Erythroblast (primary cell): ENCODE results near the gene IL12RB2.
A peak's percentile ranks its signal among the peaks of the same experiment; 100 is the strongest.

Experiments
- DNase-seq, 2 experiments: peaks; one replicate each; lab custom pipeline; 2025; lab: John Stamatoyannopoulos, UW
- GATA1 ChIP-seq: IDR thresholded peaks from 2 replicates; pipeline ENCODE4 v1.6.1; 2011; ENCODE audit warnings: low read depth, mild to moderate bottlenecking, control low read depth, low read length, moderate library complexity
- POLR2A ChIP-seq: IDR thresholded peaks from 2 replicates; pipeline ENCODE4 v1.6.1; 2011; ENCODE audit warnings: mild to moderate bottlenecking, low read length

IL12RB2 gene, protein sequence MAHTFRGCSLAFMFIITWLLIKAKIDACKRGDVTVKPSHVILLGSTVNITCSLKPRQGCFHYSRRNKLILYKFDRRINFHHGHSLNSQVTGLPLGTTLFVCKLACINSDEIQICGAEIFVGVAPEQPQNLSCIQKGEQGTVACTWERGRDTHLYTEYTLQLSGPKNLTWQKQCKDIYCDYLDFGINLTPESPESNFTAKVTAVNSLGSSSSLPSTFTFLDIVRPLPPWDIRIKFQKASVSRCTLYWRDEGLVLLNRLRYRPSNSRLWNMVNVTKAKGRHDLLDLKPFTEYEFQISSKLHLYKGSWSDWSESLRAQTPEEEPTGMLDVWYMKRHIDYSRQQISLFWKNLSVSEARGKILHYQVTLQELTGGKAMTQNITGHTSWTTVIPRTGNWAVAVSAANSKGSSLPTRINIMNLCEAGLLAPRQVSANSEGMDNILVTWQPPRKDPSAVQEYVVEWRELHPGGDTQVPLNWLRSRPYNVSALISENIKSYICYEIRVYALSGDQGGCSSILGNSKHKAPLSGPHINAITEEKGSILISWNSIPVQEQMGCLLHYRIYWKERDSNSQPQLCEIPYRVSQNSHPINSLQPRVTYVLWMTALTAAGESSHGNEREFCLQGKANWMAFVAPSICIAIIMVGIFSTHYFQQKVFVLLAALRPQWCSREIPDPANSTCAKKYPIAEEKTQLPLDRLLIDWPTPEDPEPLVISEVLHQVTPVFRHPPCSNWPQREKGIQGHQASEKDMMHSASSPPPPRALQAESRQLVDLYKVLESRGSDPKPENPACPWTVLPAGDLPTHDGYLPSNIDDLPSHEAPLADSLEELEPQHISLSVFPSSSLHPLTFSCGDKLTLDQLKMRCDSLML

GRCh38 chr1:67307251-67308060, at the start of gene IL12RB2:
TSS of gene IL12RB2 (plus strand) at chr1:67307873. CDS start at chr1:67320369, 12,496 bp downstream.
- DNase-seq: peak; percentile 55 to 76
- no peak for TF ChIP-seq POLR2A
- TF ChIP-seq GATA1: no peak

DNA sequence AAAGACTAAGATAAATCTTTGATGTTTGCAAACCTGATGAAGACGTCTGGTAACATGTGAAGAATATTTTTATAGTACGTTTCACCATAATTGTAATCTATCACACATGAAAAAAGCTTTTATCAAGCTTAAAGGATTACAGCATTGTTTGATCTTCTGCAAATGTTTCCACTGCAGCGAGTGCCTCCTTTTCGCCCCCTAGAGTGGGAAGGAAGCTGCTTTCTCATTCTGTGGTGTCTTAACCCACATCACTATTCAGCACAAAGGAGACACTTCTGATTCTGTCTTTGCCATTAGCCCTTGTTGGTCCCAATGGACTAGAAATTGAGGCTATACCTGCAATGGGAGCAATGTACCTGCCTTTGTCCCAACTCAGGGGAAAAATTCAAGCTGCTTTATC, 46.0 kb upstream of the IL12RB2 start:
- TF ChIP-seq GATA1 (no peak), POLR2A (no peak)
- peak in 1 of 2 experiments; percentile 3 for DNase-seq

DNA sequence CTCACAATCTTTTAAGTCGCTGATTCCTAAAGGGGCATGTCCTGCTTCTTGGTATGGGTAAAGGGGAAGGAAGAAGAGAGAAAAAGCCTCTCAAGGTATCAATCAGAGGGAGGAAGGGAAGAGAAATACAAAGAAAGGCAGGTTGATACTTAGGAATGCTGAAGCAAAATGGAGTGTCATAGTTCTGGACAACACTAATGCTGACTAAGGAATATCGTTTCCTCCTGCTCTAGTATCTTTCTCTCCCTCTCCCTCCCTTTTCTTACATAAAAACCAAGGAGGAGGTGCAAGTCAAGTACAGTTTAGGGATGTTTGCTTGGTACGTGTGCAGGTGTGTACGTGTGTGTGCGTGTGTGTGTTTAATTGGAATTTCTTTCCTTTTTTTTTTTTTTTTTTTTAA, 44.9 kb upstream of the IL12RB2 start:
- DNase-seq: no peak
- TF ChIP-seq POLR2A (no peak), GATA1 (no peak)

- DNase-seq: no peak
- TF ChIP-seq GATA1 (no peak), POLR2A (no peak)
These were observed 43.5 kb upstream of the IL12RB2 start for GRCh38 chr1:67264152-67264551.

DNA sequence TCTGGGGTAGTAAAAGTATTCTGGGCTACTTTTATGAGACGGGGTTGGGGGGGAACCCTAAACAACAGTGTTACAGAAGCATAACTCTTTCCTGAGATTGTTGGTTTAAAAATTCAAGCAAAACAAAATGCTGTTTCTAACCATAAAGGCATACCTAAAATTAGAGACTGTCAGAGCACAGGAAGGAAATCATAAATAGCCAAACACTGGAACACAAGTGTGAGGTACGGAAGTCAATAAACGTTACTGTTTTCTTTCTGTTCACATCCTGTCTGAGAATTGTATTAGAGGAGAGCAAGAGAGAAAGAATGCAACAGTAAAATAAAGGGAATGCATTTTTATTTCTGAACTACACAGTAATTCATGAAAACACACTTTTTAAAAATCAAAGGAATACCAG, 42.8 kb upstream of the IL12RB2 start:
- DNase-seq: no peak

GRCh38 chr1:67269061-67269460, 38.6 kb upstream of the IL12RB2 start:
- TF ChIP-seq GATA1 (no peak), POLR2A (no peak)
- no peak for DNase-seq

More for the DNA sequence above, 42.8 kb upstream of the IL12RB2 start:
- TF ChIP-seq POLR2A (no peak), GATA1 (no peak)

- no peak for DNase-seq
These were observed 37.1 kb upstream of the IL12RB2 start for GRCh38 chr1:67270541-67270940.

DNA sequence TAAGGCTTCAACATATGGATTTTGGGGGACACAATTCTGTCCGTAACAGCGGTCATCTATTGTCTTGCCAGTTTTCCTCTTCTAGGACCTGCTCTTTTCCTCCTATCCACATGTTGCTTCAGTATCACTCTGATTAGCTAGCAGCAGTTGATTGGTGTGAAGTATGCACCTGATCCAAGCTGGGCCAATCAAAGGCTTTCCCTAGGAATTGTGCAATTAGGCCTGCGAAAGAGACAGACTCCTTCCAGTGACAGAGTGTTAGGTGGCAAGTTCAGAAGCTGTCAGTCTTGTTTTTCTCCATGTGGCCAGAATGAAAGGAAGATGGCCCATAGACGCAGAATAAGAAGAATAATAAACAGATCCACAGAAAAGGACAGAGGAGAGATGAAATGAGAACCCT, 34.1 kb upstream of the IL12RB2 start:
- TF ChIP-seq GATA1 (no peak), POLR2A (no peak)
- no peak for DNase-seq

More at GRCh38 chr1:67270541-67270940, 37.1 kb upstream of the IL12RB2 start:
- no peak for TF ChIP-seq POLR2A
- TF ChIP-seq GATA1: no peak

DNA sequence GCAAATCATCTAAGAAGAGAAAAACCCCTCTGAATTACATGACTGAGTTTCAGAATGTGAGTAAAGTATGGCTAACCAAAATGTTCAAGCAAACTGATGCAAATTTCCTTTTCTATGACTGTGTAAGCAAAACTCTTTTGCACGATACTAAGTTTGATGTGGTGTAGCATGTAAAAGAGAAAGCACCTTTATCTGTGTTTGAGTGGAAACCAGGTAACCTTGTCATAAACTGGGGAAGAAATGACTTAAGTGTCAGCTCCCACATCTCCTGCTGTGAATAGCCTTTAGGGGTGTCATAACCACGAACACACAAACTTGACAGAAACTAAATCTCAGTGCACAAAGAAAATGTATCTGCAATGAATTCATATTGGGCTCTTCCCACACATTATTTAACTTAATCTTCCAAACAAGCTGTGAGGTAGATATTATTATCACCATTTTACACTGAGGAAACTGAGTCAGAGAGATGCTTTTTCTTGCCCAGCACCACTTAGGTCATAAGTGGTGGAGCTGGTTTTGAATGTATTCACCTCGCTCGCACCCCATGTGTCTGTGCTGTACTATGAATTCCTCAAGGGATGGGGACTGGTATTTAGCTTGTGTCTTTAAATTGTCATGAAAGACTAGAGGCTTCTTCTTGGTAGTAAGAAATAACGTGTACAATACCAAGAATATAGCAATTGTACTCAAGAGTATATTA, 32.9 kb upstream of the IL12RB2 start:
- TF ChIP-seq POLR2A (no peak), GATA1 (no peak)
- no peak for DNase-seq

DNA sequence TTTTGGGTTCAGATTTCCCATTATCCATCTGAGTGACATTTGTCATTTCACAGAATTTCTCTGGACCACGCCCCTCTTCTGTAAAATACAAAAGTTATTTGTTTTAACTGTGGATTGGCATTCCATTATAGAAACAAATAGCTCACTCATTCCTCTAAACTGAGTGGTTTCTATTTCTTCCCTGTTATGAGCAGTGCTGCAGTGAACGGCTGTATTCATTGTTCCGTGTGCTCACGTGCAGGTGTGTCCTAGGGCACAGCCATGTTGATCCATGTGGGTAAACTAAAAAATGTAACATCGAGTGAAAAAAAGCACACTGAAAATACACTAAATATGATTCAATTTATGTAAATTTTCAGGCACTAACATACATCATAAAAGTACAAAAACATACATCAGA, 27.0 kb upstream of the IL12RB2 start:
- DNase-seq: no peak
- TF ChIP-seq GATA1: no peak
- TF ChIP-seq POLR2A: no peak

DNA sequence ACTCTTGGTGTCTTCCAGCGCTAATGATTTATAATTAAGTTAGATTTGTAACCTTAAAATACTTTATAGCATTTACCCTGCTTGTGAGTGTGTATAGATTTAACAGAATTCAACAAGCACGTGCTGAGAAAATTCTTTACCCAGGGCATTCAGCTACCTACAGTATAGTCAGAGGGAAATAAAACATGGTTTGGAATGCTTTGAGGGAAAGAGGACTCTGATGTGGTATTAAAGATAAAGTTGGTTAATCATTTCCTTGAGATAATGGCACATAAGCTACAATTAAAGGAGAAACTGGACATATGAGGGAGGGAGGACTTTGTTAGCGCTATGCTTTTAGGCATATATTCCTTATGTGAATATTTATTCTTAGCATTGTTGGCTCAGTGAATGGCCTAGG, 26.4 kb upstream of the IL12RB2 start:
- DNase-seq: no peak
- TF ChIP-seq GATA1 (no peak), POLR2A (no peak)

GRCh38 chr1:67285780-67286488, 21.7 kb upstream of the IL12RB2 start:
- no peak for DNase-seq
- TF ChIP-seq POLR2A: no peak
